AG08396 (cell line): ENCODE measurements around the gene ADAMTS15.

Source experiments
- DNase-seq: peaks from one replicate; pipeline ENCODE4 v3.0.0; 2012; ENCODE audit warnings: low spot score, mixed read lengths

The ADAMTS15 gene

DNA sequence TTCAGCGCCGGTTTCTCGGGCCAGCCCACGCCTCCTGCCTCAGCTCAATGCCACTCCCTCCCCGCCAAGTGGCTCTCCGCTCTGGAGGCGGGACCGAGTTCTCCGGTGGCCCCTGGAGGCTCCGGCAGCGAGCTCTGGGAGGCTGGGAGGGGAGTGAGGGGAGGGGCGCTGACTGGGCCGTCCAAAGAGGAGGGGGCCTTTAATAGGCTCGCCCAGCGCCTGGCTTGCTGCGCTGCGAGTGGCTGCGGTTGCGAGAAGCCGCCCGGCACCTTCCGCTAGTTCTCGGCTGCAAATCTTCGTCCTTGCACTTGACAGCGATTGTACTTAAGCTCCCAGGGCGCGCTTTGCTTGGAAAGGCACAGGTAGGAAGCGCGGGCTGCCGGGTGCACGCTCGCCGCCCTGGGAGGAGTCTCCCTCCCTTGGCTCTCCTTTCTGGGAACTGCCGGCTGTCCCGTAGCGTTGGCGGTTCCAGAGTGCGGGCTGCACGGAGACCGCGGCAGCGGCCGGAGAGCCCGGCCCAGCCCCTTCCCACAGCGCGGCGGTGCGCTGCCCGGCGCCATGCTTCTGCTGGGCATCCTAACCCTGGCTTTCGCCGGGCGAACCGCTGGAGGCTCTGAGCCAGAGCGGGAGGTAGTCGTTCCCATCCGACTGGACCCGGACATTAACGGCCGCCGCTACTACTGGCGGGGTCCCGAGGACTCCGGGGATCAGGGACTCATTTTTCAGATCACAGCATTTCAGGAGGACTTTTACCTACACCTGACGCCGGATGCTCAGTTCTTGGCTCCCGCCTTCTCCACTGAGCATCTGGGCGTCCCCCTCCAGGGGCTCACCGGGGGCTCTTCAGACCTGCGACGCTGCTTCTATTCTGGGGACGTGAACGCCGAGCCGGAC is at the start of gene ADAMTS15:
Gene ADAMTS15 (plus strand): TSS at position 230 of the 894 bp plus-strand sequence. CDS start 329 bp downstream, at position 559.
- DNase-seq: peak; percentile 89

GRCh38 chr11:130399196-130399595 is 49.2 kb upstream of the ADAMTS15 start:
- no peak for DNase-seq

GRCh38 chr11:130400781-130401483 is 47.5 kb upstream of the ADAMTS15 start:
- no peak for DNase-seq

DNA sequence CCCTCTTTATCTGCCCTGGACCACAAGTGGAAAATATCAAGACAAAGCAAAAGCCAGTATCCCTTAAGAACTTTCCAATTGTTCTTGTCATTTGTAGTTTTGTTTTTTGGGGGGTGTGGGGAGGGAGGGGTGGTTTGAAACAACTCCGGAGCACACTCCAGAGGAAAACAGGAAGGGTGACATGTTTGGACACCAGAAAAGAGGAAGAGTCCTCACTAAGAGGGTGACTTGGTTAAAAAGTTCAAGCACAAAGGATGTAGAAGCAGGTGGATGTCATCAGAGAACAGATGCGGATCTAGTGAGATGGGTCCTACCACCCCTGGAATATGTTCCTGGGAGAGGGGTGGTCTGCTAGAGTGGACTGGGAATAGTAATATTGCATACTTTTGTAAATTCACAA is 45.9 kb upstream of the ADAMTS15 start:
- no peak for DNase-seq

GRCh38 chr11:130403271-130403804 is 45.1 kb upstream of the ADAMTS15 start:
- peak; percentile 81 for DNase-seq

GRCh38 chr11:130403967-130404366 is 44.5 kb upstream of the ADAMTS15 start:
- no peak for DNase-seq

DNA sequence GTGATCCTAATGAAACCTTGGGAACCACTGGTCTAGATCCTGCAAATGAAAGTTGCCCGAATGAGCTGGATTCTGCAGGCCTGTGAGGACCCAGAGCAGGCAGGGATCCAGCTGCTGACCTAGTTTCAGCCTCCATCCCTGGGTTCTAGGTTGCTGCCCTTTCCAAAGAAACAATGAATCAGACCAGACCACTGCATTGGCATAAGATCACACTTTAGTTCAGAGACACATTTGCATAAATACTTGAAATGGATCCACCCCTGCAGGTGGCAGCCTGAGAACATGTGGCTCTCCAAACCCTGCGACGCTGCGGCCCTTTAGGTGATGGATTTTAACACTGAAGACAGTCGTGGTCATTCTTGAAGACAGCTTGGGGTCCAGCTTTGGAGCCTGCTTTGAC is 43.7 kb upstream of the ADAMTS15 start:
- no peak for DNase-seq

DNA sequence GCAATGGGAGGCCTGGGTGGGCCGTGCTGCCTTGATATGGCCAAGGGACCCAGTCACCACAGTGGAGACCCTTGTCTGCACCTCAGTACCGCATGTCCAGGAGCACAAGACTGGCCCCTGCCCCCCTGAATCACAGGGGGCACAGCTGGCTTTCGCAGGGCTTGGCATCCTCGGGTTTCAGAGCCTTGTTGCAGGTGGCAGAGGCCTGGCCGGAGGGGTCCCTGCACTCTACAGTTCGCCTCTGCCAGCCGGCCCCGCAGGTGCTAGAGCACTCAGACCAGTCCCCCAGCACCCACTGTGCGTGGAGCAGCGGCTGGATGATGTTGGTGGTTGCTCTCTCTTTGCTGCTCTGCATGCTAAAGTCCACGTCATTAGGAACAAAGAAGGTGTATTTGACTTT is 43.0 kb upstream of the ADAMTS15 start:
- no peak for DNase-seq

DNA sequence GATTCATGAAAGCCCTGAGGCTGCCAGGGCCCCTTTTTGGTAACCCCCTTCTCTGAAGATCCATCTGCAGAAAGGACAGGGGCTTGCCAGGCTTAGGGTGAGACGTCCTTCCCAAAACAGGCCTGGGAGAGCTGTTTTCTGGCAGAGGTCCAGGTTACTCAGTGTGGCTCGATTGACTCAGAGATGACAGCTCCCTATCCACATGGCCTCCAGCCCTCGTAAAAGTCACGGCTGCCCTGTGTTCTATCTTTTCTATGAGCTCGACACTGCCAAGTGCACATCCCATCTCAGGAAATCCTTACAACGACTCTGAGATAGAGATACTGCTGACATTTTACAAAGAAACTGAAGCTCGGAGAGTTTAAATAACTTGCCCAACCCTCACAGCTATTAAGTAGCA is 40.5 kb upstream of the ADAMTS15 start:
- DNase-seq: peak; percentile 80

- DNase-seq: no peak
These were observed 40.0 kb upstream of the ADAMTS15 start for GRCh38 chr11:130408401-130408890.

DNA sequence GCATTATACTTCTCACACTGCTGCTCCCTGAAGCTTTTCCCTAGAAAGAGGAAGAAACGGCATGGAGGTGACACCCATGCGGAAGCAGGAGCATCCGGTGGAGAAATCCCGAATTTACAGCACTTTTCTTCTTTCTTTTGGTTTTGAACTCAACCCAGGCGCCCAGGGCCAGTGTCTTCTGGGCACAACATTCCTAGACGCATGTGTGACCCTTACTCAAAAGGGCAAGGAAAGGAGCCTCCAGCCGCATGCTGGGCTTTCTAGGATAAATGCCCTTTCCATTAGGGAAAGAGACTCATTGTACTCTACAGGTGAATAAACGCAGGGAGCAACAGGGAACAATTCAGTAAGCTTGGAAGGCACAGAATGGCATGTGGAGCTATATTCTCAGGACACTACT is 39.5 kb upstream of the ADAMTS15 start:
- DNase-seq: no peak

DNA sequence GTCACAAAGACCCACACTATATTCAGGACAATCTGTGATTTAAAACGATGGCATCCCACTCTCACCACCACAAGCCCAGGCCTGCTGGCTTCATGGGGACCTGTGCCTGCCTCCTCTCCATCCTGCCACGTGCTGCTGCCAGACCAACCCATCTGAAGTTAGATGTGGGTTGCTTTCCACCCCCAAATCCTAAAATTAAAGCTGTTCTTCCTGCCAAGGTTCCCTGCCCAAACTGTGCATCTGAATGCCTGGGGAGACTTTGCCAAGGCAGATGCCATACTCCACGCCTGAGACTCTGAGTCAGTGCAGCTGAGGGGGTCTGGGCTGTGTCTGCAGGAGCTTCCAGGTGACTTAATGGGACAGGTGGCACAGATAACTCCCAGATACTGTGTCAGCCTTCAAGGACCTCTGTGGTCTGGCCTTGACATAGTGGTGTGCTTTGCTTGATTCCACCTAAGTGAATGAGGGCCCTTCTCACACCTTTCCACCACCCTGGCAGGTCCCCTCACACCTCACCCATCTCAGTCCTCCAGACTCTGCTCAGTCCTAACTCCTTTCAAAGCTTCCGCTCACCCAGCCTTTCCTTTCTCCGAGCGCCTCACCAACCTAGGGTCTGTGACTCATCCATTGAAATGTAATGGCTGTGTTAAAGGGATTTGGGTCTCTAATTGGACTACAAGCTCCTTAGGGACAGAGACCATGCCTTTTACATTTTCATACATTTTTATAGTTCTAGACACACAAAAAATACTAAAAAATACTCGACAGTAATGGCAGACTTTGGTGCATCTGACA is 38.7 kb upstream of the ADAMTS15 start:
- no peak for DNase-seq

- no peak for DNase-seq
These were observed 37.2 kb upstream of the ADAMTS15 start for GRCh38 chr11:130411223-130411622.

DNA sequence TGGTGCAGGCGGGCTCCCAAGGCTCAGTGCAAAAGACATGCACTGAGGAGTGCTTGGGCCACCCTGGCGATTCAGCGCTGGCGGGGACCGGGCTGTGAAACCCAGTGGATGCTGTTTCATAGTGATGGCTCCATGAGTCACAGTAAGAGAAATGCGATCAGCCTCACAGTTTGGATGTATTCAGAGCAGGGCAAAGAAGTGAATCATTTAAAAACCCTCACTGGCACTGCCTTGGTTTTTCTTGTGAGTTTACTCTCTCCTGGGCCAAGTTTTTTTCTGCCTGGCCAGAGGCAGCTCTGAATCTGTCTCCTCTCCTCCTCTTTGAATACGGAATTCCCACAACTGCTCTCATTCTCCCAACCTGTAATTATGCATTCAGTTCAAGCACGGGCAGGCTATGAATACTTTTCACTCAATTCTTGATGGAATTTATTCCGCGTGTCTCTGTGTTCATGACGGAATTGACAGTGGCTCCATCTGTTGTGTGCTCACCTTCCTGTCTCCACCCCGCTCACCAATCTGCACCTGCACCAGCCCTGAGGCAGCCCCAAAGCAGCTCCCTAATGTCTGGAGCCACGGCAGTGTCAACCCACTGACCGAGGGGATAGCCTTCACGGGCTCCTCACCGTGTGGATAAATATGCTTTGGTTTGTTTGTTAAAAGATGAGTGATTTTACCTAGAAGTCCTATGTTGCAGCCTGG is 34.9 kb upstream of the ADAMTS15 start:
- DNase-seq: peak; percentile 92

DNA sequence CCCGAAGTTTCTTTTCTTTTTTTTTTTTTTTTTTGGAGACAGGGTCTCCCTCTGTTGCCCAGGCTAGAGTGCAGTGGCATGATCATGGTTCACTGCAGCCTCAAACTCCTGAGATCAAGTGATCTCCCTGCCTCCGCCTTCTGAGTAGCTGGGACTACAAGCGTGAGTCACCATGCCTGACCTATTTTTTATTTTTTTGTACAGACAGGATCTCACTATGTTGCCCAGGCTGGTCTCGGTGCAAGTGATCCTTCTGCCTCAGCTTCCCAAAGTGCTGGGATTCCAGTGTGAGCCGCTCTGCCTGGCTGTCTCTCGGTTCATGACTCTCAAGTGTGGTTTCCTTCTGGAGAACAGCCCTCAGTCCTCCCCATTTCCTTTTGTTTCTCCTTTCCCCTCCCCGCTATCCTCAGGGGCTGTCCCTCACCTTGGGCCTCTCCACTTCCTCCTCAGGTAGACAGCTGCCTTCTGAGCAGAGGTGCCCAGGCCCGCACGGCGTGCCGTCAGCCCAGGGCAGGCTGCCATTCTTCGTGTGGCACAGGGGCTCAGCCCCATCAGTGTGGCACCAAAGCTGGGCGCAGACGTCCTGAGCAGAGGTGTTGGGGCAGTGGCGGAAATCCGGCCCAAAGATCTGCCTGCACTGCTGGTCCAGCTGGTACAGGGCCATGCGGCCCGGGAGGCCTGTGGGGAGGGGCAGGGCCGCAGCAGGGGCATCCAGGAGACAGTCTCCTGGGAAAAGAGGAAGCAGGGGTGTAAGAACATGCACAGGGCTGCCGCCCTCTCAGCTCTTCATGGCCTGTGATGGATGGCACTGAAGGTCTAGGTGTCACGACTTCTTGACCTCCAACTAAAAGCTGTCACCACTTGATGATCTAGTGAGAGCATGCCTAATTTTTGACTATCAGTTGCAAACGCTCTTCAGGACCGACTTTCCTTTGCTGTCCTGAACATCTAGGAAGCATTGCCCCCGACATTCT is 34.1 kb upstream of the ADAMTS15 start:
- no peak for DNase-seq

DNA sequence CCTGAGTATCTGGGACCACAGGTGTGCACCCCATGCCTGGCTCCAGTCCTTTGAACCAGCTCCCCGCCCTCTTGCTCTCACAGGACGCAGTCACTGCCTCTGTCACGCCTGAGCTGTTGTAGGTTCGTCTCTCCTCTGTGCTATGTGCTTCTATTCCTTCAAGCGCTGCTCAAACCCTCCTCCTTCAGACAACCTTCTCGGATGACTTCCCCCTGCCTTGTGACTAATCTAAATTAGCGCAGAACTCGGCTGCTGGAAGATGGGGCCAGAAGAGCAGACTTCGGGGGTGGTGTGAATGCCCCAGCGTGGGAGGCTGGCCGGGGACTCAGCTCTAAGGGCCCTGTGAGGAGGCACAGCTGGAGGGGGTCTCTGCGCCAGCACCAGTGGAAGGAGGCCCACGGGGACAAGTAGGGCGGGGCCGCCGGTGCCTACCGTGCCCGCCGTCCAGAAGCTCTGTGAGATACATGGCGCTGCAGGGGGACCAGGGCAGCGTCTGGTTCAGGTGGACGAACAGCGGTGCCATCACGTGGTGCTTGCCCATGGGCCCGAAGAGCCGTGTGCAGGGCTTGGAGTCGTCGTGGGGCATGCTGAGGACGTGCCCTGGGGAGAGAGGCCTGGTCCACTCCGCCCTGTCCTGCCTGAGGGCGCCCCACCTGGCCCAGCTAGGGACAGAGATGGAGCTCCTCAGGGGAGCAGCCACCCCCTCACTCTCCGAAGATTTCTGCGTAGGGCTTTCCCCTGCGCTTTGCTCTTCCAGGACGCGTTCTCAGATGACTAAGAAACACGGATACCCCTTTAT is 32.5 kb upstream of the ADAMTS15 start:
- no peak for DNase-seq

DNA sequence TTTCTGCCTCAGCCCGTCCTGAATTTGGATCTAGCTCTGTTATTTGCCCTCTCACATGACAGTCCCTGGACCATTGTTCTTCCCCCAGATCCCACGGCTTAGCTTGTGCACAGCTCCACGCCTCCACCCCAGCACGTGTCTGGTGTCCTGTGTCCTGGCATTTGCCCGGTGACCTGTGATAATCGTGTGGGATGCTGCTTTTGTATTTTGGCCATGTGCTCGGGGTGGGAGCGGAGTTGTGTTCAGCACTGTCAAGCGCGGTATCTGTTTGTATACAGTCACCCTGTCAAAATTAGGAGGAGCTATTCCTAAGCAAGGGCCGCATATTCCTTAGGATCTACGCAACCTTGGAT is 31.9 kb upstream of the ADAMTS15 start:
- DNase-seq: no peak

GRCh38 chr11:130416906-130417305 is 31.5 kb upstream of the ADAMTS15 start:
- DNase-seq: no peak

DNA sequence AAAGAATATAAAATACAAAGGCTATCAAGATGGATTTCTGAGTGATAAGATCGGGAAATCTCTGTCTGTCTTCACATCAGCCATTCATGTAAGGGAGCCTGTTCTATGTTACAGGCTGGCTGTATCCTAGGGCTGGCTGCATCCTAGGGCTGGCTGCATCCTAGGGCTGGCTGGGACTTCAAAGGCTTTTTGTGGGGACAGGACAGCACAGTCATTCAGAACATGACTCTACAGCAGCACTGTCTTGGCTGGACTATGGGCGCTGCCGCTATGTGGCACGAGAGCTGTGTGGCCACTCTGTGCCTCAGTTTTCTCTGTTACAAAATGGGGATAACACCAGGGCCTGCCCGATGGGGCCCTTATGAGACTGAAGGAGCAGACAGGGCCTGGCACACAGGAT is 30.2 kb upstream of the ADAMTS15 start:
- no peak for DNase-seq
